Measurements from ENCODE around the gene MSMB.

Gene MSMB

DNA sequence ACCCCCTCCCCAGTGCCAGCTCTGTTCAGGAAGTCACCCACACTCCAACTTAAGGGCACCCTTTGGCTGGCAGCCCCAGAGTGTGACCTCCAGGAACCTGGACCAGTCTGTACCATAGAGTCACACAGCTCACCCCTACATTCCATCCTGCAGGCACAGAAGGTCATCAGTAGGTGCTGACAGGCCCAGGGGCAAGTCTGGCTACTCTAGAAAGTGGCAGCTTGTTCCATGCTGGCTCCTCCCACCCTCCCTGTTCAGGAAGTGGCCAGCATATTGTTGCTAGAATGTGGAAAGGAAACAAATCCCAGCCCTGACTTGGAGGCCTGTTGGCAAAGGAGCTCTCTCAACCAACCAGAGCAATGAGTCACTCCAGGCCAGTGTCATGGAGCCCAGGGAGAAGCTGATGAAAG lies 12.5 kb downstream of the MSMB start:
- DNase-seq (ENCODE audit: low read depth), result peak; percentile 47

DNA sequence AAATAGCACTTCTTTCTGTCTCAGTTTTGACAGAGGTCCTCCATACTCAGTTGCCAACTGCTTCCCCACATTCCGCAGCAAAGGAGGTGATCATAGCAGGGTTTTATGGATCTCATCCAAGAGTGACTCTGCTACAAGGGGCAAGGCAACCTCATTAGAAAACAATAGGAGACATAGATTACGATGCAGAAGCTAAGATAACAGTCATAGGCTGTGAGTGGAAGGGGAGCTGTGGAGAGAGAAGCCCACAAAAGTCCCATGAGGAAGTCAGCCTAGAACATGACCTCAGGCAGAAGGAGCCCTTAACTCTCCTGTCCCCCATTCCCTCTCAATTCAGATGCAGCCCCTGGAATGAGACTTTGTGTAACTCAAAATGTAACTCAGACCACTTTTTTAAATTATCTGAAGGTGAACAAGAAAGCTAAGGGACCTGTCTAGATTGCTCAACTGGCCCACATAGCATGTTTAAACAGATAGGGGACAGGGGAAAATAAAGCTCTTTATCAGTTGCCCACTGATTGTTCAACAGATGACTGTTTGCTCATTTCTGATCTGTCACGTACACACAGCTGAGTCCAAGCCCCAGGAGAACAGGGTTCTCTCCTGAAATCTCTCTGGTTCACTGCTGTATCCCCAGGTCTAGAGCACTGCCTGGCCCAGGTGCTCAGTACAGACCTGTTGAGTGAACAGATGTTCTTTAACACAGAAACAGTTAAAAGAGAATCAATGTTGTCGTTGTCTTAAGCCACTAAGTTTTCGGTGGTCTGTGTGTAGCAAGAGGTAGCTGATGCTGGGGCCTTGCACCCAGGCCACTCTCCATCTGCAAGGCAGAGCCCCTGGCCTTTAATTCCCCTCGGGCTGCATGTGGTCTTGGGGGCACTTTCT lies 14.2 kb downstream of the MSMB start:
- DNase-seq (ENCODE audit: low read depth), result no peak

DNA sequence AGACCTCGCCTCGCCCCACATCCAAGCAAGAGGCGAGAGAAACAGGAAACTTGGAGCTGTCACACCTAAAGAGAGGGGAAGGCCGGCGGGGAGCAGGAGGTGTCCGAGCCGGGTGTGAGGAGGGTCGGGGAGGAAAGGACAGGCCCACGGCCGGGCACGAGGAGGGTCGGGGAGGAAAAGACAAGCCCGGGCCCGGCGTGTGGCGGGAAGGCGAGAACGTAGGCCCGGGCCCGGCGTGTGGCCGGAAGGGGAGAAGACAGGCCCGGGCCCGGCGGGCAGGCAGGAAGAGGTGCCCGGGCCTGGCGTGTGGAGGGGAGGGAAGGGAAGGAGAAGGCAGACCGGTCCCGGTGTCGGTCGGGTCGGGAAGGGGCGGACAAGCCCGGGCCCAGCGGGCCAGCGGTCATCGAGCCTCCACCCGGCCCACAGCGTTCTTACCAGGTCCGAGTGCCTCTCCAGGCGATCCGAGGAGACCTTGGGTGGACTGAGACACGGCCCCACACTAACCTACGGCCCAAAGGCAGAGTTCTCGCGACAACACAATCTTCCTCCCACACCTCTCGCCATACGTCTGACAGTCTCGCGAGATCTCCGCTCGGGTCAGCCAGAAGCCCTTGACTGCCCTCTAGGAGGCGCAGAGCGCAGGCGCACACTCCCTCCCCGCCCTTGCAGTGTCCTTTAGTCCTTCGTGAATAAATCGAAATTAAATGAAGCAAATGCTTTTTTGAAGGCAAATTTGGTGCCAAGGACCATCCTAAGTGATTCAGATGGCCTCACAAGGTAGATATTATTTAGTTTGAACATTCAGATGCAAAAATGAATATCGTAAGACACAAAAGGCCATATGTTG lies 15.8 kb downstream of the MSMB start, which contains the start of gene NCOA4:
TSS of gene NCOA4 (minus strand) at position 533 of the 847 bp plus-strand sequence. CDS start 13,943 bp downstream, outside the sequence.
- peak; percentile 99 for DNase-seq (ENCODE audit: low read depth)

DNA sequence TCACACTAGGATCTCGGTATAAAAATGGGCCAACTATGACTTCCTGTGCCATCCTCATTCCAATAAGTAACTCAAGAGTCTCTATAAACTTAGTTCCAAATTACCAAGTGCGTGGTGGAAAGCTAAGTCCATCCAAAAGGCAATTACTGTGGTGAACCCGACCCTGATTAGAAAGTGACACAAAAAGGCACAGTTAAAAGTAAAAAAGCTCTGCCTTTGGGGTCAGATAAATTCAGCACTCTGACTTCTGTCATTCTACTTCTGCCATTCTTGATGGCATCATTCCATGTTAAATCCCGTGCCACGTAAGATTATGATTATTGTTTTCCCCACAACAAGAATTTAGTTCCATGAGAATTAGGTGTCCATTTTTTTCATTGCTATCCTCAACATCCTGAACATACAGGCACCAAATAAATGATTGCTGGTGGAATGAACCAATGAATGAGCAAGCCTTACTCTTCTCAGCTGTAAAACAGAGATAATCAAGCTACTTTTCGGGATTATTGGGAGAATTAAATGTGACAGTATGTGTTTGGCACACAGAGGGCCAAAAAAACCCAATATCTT lies 16.5 kb downstream of the MSMB start:
- DNase-seq (ENCODE audit: low read depth), result no peak

DNA sequence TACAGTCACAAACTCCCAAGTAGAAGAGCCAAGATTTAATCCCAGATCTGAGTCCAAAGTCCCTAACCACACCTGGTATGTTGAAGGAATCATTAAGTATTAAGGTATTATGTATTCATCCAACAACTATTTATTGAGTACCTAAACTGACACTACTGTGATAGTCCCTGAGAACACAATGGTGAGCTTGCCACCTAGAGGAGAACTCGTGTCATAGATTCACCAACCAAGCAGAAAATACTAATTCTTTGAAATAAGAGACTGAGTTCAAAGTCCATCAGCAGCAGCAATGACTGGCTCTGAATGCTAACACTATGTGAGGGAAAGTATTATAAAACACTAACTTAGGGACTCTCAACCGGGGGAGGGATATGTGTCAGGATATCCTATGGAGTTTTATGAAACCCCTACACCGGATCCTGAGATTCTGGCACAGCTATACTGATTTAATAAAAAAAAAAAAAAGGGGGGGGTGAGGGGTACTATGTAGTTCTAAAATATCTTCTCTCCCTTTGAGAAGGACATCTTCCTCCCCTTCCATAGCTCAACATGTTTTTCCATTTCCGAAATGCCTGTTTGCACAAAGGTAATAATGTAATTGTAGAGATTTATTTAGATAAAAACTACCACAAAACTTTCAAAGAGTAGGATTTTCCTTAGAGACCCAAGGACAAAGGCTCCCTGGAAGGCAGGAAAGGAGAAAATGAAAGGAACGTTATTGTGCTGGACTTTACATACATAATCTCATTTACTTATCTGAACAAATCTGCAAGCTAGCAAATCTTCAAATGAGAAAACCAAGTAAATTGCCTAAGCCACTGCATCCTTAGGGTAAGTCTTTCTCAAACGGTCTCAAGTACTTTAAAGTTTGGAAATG lies 17.2 kb downstream of the MSMB start:
- DNase-seq (ENCODE audit: low read depth), result peak; percentile 51

DNA sequence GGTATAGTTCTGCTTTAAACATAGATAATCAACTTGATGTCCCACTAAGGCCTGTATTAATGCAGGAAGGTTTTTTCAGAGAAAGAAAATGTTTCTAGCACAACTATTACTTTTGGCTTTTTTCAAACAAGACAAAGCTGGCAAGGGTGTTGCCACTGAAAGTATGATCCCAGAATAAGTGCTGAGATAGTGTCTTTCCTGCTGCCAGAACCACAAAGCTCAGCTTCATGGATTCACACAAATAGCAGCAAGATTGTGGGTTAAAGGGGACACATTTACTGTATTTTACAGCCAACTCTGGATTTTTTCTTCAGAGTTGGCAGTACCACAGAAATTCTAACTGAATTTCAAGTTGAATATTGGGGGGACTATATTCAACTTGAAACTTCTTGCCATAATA lies 20.0 kb downstream of the MSMB start:
- no peak for DNase-seq (ENCODE audit: low read depth)

DNA sequence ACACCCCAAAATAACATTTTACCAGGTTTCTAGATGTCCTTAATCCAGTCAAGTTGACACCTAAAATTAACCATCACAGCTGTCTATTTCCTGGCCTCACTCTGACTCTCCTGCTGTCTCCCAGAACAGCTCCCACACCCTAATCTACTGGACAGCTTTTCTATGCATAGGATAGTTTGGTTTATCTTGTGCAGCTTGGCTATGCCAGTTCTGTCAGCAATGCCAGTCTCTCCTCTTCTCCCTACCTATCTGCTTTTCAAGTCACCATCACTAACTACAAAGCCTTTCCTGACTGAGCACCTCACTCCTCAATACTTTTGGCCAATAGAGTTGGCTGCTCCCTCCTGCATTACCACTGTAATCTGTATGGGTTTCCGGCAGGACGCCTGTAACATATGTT lies 20.7 kb downstream of the MSMB start:
- DNase-seq (ENCODE audit: low read depth), result no peak

DNA sequence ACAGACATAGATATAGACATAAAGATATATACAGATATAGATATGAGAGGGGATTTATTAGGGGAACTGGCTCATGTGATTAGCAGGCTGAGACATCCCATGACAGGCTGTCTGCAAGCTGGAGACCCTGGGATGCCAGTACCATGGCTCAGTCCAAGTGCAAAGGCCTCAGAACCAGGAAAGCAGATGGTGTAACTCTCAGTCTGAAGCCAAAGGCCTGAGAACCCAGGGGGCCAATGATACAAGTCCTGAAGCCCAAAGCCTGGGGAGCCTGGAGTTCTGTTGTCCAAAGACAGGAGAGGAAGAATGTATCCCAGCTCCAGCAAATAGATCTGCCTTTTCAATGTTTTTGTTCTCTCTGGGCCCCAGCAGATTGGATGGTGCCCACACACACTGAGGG lies 21.1 kb downstream of the MSMB start:
- no peak for DNase-seq (ENCODE audit: low read depth)

DNA sequence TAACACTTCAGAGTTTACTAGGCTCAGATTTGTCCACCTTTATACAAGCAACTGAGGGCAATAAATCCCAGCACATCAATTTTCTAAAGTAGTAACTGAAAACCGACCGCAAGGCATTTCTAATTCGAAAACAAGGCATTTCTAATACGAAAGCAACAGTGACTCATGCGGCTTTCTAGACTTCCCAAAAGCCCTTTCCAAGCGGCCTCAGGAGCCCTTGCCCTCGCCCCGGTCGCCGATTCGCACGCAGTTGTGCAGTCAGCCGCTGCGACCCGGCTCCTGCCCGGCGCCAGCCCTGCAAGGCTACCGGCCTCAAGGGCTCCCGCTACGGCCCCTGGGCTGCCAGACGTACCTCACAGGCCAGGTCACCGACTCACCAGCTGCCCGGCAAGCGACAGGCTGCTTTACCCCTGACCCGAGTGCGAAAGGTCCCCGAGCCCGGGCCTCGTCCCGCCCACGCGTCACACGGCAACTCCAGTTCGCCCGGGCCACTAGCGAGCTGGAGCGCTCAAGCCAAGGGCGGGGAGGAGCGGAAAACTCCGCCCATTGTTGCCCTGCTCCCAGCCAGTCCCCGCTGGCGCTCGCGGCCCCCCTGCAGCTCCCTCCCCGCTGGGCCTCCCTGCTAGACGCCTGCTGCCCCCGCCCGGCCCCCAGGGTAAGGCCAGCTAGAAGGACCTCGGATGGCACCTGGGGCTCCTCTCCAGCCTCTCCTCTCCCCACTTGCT lies 22.9 kb downstream of the MSMB start:
- DNase-seq (ENCODE audit: low read depth), result peak; percentile 70

DNA sequence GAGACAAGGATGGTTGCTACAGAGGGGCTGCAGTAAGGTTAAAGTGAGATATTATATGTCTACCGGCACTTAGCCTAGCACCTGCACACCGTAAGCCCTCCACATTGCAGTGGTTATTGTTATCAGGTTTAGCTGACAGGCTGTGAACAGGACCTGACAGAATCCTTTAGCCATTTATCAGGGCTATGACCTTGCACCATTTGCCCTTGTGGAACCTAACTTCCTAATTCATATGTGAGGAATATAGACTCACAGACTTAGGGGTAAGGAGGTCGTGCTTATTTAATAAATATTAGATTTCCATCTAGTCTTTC lies 25.8 kb downstream of the MSMB start:
- DNase-seq (ENCODE audit: low read depth), result no peak

DNA sequence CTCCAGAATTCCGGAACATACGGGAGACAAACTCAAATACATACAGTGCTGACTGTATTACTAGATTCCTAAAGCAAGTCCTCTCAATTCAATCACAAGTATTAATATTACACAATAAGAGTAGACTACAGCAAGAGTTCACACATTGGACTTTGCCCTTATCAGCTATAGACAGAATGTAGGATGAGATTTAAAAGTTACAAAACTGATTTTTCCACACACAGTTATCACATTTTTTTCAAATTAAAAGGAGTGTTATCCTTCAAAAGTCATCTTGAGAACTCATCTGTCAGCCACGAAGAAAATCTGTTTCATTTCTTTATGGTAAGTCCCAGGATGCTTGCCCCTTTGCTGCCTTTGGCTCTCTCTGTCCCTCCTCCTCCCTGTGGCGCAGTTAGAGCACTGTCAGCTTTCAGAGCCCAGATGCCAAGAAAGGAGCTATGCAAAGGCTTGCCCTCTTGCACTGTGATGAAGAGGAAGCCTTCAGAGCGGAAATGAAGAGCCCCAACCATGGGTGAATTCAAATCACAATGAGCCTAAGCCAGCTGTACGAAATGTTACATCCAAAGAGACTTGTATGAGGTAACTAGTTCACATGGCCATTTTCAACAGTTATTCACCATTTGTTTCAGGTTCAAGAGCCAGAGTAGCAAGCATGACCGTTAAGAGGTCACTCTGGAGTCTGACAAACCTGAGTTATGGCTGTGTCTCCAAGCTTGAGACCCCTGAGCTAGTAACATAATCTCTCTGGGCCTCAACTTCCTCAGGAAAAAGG lies 26.3 kb downstream of the MSMB start:
- DNase-seq (ENCODE audit: low read depth), result no peak

DNA sequence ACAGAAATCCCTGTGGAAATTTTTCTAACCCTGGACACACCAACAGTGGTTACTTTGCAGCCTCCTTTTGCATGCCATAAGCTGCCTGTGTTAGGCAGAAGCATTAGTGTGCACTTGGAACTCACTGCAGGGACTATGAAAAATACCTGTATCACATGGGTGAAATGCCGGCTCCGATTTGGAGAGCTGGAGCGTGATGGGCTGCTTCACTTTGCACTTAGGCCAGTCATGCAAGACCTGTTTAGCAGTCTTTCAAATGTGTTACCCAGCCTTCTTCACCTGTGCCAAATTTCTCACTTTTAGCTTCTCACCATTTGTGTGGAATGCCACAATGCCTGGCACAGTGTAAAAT lies 26.9 kb downstream of the MSMB start:
- no peak for DNase-seq (ENCODE audit: low read depth)

DNA sequence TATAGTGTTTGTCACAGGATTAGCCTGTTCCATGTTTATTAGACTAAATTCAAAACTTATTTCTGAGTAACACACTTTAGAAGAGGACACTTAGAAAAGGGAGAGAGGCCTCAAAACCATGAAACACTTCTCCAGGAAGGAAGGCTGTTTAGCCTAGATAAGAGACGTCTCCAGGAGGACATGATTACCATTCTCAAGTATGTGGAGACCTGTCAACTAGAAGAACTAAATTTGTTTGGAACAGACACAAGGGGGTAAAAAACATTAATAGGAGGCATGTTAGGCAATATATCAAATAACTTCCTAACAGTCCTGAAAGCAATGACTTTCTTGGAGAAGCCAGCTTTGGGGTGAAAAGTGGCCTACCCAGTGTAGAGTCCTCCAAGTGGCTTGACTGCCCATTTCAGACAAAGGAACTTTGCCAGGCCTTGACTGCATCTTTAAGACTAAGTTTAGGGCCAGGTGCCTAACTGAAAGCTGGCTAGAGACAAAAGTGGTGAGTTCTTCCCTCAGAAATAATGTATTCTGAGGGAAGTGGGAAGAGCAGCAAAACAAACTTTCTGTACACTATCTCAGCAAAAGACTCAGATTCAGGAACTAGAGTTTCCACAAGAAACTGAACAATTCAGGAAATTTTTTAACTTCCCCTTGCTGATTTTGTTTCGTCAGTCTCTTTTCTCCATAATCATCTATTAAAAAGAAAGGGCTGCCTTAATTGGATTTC lies 27.5 kb downstream of the MSMB start:
- DNase-seq (ENCODE audit: low read depth), result no peak

DNA sequence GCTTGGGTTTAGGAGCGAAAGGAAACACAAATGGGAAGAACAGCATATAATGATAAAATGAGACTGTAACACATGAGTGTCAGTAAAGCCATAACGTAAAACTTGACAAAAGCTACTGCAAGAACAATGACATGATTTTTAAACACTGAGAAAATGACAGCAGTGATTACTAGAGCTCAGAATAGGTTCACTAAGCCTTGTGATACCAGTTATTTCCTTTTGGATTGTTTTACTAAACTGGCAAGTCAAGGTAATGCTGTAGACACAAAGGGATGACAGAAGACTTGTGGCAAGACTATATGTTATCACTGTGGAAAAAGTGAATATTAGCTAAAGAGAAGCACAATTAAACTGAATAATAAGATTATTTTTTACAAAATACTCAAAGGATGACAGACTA lies 28.3 kb downstream of the MSMB start:
- DNase-seq (ENCODE audit: low read depth), result no peak

DNA sequence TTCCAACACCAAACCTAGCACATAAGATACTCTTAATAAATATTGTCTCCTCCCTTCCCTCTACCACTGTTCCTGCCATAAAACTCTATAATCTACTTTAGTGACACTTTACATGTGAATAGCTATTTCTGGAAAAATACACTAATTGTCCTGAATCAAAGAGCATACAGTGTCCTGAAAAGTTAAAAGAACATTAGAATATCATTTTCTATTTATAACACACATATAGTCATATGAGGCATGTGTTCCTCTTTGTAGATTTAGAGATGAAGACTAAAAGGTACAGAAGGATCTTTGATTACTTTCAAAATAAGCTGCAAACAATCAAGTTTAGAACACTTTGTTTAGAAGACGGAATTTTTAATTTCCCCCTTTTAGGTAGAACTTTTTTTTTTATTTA lies 29.3 kb downstream of the MSMB start:
- no peak for DNase-seq (ENCODE audit: low read depth)

DNA sequence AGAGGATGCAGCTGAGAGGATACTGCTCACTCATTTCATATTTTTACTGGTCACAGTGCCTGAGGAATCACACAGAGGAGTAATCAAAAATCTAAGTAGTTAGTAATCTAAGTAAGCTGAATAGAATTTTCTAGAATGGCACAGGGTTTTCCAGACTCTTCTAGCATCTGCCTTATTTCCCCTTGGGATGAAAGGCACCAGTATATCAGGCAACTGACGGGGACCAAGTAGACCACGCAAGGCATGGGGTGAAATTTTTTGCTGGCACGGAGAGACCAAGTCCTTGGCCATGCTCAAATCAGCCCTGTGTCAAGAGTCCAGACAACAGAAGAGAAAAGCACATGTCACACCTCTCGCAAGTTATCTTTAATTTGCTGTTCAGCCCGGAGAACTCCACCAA lies 29.9 kb downstream of the MSMB start:
- DNase-seq (ENCODE audit: low read depth), result no peak

DNA sequence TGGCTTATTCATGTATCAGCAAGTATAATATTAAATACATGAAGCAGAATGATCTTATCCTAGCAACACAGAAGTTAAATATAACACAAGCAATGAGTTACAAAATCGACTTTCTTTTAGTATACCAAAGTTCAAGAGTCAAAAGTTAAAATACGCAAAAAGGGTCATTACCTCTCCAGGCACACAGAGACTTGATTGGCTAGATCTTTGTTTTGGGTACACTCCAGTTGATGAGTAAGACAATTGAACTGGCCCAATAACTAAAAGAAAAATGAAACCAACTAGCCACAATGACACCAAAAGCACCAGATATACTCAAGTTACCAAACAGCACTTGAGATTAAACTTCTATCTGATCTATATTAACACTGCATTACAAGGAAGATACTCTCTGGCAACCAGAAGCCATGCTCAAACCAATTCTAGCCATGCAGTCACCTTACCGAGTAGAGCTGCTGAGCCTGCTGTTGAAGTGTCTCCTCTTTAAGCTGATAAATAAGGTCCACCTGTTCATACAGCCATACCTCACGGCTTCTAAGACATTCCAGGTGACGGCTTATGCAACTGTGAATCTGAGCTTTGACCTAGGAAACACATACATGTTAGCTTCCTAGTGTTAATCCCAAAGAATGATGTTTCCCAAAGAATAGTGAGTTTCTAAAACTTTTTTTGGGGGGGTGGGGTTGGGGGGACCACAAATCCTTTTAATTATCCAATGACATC lies 31.2 kb downstream of the MSMB start:
- no peak for DNase-seq (ENCODE audit: low read depth)

DNA sequence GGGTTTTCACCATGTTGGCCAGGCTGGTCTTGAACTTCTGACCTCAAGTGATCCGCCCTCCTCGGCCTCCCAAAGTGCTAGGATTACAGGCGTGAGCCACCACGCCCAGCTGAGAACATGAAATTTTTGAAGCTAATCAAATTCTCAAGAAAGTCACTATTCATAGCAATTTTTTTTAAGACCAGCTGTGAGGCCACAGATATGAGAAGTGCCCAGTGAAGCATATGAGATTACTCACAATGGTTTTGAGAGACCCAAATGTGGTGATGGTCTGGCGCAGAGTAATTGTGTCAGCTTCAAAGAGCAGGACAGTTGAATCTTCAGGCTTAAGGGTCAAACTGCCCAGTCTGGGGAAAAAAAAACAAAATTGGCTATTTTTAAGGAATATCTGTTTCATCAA lies 31.9 kb downstream of the MSMB start:
- no peak for DNase-seq (ENCODE audit: low read depth)

DNA sequence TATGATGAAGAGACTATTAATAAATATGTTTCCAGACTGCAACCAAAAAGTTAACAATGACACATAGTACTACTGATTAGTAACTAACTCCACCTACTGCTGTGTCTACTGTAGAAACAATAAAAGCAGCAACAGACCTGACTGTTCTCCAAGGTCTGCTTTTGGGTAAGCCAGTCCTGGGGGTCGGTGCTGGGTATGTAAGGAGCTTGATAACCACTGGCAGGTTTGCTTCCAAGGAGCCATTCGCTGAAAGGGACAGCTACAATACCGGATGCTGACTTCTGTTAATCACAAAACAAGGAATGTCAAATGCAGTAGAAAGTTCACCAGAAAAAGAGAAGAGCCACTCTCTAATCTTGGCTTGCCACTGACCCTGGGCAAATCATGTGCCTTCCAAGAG lies 33.3 kb downstream of the MSMB start:
- DNase-seq (ENCODE audit: low read depth), result no peak
